GM21529 (cell line): ENCODE data around the gene TYW1.
"Not testable (repeated sequence)": the region's sequence is repeated elsewhere in the genome, so short reads cannot be mapped to it uniquely, and the experiment has no call there.

Experiments
- ATAC-seq: cut with Tn5 transposase; IDR thresholded peaks from one replicate; pipeline ENCODE4 v1.9.1; 2021; ENCODE audit not compliant: unreplicated experiment

Gene TYW1

GRCh38 chr7:66996444-66997191, at the start of gene TYW1:
TYW1 (plus strand) TSS chr7:66996833; CDS start chr7:66996979, 146 bp downstream.
- peak; percentile 87 for ATAC-seq

GRCh38 chr7:66948480-66949109, 48.0 kb upstream of the TYW1 start:
- no peak for ATAC-seq

- no peak for ATAC-seq
Observed at GRCh38 chr7:66950311-66950710, 46.3 kb upstream of the TYW1 start.

GRCh38 chr7:66950763-66951162, 45.9 kb upstream of the TYW1 start:
- no peak for ATAC-seq

- no peak for ATAC-seq
Observed at GRCh38 chr7:66952343-66953043, 44.1 kb upstream of the TYW1 start.

- no peak for ATAC-seq
Observed at GRCh38 chr7:66953044-66953427, 43.6 kb upstream of the TYW1 start.

GRCh38 chr7:66957595-66958290, 38.9 kb upstream of the TYW1 start:
- no peak for ATAC-seq

- ATAC-seq, result no peak
Observed at GRCh38 chr7:66958538-66959350, 37.9 kb upstream of the TYW1 start.

- no peak for ATAC-seq
Observed at GRCh38 chr7:66960192-66960591, 36.4 kb upstream of the TYW1 start.

GRCh38 chr7:66961096-66961495, 35.5 kb upstream of the TYW1 start:
- no peak for ATAC-seq

GRCh38 chr7:66964411-66964810, 32.2 kb upstream of the TYW1 start:
- no peak for ATAC-seq

- no peak for ATAC-seq
Observed at GRCh38 chr7:66967029-66967428, 29.6 kb upstream of the TYW1 start.

GRCh38 chr7:66969001-66969400, 27.6 kb upstream of the TYW1 start:
- ATAC-seq, result not testable (repeated sequence)

- no peak for ATAC-seq
Observed at GRCh38 chr7:66970310-66970709, 26.3 kb upstream of the TYW1 start.

GRCh38 chr7:66974986-66975590, 21.5 kb upstream of the TYW1 start:
- no peak for ATAC-seq

GRCh38 chr7:66978312-66978711, 18.3 kb upstream of the TYW1 start:
- ATAC-seq, result not testable (repeated sequence)

- not testable (repeated sequence) for ATAC-seq
Observed at GRCh38 chr7:66979013-66979412, 17.6 kb upstream of the TYW1 start.

- ATAC-seq, result not testable (repeated sequence)
Observed at GRCh38 chr7:66980336-66980735, 16.3 kb upstream of the TYW1 start.

- ATAC-seq, result not testable (repeated sequence)
Observed at GRCh38 chr7:66989552-66989951, 7.1 kb upstream of the TYW1 start.

GRCh38 chr7:66994051-66994450, 2.6 kb upstream of the TYW1 start:
- ATAC-seq, result not testable (repeated sequence)
